ENCODE data around the gene CHMP6. TPM values are rescaled to one million over a fixed set of nuclear protein-coding genes. Genes with fewer than 3 reads are reported as not detected.

CHMP6 gene
- total and polyA plus RNA-seq, 9 of the 15 experiments (the other 6 are each of a cell fraction or from before 2014, with no cell fraction given): 0.25 to 30.4 (median 13.4) TPM

- no peak for TF ChIP-seq ZNF347 (CRISPR knock-in tag; IDR thresholded peaks at IDR 0.05; ENCODE audit: low read depth)
- no peak for TF ChIP-seq SRSF3 (IDR thresholded peaks at IDR 0.05; ENCODE audit: insufficient read depth, low read length)
- TF ChIP-seq CUX1 (CRISPR knock-in tag; IDR thresholded peaks at IDR 0.05): no peak
- TF ChIP-seq HES1 (IDR thresholded peaks at IDR 0.05; ENCODE audit: low read depth): no peak
- TF ChIP-seq BMI1 (IDR thresholded peaks at IDR 0.05; ENCODE audit: low read length): no peak
- TF ChIP-seq E2F4 (CRISPR knock-in tag; IDR thresholded peaks at IDR 0.05; ENCODE audit: low read depth): no peak
- no peak for TF ChIP-seq ZNF512 (tag; IDR thresholded peaks at IDR 0.05)
- TF ChIP-seq ARID2 (IDR thresholded peaks at IDR 0.05): no peak
These were observed 35.9 kb upstream of the CHMP6 start (continued) for GRCh38 chr17:80955671-80956280.
